ENCODE results near the gene UNC45A.
"Not testable (repeated sequence)": the region's sequence is repeated elsewhere in the genome, so short reads cannot be mapped to it uniquely, and the experiment has no call there.

UNC45A gene

GRCh38 chr15:90902840-90903732, 32.0 kb upstream of the UNC45A start, which contains the start of gene MAN2A2:
TSS of gene MAN2A2 (plus strand) at chr15:90903302. CDS start at chr15:90904208, 906 bp downstream.
- peak; percentile 51 for DNase-seq (ENCODE audit: low spot score)

DNA sequence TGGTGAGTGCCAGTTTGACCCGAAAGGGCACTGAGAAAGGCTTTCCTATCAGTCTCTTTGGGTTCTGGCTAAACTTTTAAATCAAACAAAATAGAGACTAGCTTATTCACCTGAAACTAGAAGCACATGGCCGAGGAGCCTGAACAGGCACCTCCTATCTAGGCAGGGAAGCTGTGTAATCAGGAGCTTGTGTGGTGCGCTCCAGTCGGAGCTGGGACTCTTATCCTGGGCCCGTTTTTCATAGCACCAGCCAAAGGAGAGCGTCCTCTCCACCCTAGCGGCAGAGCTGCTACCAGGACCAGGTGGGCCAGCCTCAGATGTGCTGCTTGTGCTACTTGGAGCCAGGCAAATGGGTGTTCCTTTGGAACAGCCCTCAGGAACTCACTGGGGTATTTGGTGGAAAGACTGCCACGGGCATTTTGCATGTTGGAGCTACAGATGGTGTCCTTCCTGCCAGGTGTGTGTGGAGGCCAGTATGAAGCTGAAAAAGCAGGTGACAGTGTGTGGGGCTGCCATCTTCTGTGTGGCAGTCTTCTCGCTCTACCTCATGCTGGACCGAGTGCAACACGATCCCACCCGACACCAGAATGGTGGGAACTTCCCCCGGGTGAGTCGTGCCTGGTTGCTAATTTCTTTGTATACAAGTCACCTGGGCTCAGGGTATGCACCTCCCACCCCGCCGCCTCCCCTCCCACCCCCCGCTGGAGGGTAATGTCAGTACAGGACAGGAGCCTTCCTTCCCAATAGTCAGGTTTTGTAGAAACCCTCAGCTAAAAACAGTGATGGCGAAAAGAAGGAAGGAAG, 31.1 kb upstream of the UNC45A start:
- peak; percentile 40 for DNase-seq (ENCODE audit: low spot score)

DNA sequence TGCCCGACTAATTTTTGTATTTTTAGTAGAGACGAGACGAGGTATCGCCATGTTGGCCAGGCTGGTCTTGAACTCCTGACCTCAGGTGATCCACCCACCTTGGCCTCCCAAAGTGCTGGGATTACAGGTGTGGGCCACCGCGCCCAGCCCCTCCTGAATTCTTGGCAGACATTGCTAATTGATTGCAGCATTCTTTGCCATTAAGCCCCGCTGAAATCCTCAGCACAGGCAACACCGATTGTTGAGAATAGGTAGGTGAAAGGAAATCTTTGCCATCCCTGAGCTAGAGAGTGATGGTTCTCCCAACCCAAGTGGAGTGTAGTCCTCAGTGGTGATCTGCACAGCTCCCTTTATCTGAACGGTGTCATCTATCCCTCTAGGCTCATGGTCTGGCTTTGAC, 30.3 kb upstream of the UNC45A start:
- no peak for DNase-seq (ENCODE audit: low spot score)

- DNase-seq (ENCODE audit: low spot score) = no peak
Observed at GRCh38 chr15:90905306-90906180, 29.5 kb upstream of the UNC45A start.

GRCh38 chr15:90906181-90906849, 28.8 kb upstream of the UNC45A start:
- DNase-seq (ENCODE audit: low spot score) = no peak

GRCh38 chr15:90907051-90907660, 27.9 kb upstream of the UNC45A start:
- no peak for DNase-seq (ENCODE audit: low spot score)

- no peak for DNase-seq (ENCODE audit: low spot score)
Observed at GRCh38 chr15:90907838-90908507, 27.1 kb upstream of the UNC45A start.

DNA sequence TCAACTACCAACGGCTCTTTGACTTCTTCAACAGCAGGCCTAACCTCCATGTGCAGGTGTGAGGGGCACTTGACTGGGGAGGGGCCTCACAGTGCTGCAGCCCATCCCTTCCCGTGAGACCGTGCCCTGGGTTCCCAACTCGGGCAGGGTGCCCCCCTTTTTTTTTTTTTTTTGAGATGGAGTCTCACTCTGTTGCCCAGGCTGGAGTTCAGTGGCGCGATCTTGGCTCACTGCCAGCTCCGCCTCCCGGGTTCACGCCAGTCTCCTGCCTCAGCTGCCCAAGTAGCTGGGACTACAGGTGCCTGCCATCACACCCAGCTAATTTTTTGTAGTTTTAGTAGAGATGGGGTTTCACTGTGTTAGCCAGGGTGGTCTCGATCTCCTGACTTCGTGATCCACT, 25.6 kb upstream of the UNC45A start:
- DNase-seq (ENCODE audit: low spot score) = not testable (repeated sequence)

DNA sequence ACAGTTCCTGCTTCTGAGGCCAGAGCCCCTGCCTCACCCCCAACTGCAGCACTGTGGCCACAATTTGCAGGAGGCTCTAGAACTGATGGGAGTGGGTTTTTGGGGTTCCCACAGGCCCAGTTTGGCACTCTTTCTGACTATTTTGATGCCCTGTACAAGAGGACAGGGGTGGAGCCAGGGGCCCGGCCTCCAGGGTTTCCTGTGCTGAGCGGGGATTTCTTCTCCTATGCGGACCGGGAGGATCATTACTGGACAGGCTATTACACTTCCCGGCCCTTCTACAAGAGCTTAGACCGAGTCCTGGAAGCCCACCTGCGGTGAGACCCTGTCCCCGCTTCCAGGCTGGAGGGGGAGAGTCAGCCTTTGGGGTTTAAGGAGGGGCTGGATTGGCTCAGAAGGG, 25.1 kb upstream of the UNC45A start:
- DNase-seq (ENCODE audit: low spot score) = no peak

DNA sequence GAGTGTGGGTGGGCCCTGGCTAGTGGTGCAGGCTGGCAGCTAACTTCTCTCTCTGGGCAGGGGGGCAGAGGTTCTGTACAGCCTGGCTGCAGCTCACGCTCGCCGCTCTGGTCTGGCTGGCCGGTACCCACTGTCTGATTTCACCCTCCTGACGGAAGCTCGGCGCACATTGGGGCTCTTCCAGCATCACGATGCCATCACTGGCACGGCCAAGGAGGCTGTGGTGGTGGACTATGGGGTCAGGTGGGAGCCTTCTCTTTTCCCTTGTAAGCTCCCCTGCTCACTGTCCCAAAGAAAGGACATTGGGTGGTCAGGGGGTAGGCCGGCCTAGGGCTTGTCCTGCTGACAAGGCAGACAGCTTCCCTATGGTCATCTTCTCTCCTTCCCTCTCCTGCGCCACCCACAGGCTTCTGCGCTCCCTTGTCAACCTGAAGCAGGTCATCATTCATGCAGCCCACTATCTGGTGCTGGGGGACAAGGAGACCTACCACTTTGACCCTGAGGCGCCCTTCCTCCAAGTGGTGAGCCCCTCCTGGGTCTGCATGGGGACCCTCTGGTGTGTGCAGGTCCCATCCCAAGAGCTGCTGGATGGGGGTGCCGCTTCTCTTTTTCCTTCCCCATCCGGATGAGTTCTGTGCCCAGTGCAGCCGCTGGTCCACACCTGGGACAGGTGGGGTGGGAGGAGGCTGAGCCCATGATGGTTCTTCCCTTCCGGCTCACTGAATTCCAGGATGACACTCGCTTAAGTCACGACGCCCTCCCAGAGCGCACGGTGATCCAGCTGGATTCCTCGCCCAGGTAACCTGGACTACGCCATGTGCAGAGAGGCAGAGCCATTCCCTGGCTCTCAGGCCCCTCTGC, 24.4 kb upstream of the UNC45A start:
- no peak for DNase-seq (ENCODE audit: low spot score)

GRCh38 chr15:90911302-90911623, 23.8 kb upstream of the UNC45A start:
- DNase-seq (ENCODE audit: low spot score) = no peak

GRCh38 chr15:90911906-90912769, 22.9 kb upstream of the UNC45A start:
- no peak for DNase-seq (ENCODE audit: low spot score)

- no peak for DNase-seq (ENCODE audit: low spot score)
Observed at GRCh38 chr15:90912770-90913075, 22.4 kb upstream of the UNC45A start.

GRCh38 chr15:90913398-90913944, 21.6 kb upstream of the UNC45A start:
- no peak for DNase-seq (ENCODE audit: low spot score)

- no peak for DNase-seq (ENCODE audit: low spot score)
Observed at GRCh38 chr15:90914305-90915080, 20.6 kb upstream of the UNC45A start.

DNA sequence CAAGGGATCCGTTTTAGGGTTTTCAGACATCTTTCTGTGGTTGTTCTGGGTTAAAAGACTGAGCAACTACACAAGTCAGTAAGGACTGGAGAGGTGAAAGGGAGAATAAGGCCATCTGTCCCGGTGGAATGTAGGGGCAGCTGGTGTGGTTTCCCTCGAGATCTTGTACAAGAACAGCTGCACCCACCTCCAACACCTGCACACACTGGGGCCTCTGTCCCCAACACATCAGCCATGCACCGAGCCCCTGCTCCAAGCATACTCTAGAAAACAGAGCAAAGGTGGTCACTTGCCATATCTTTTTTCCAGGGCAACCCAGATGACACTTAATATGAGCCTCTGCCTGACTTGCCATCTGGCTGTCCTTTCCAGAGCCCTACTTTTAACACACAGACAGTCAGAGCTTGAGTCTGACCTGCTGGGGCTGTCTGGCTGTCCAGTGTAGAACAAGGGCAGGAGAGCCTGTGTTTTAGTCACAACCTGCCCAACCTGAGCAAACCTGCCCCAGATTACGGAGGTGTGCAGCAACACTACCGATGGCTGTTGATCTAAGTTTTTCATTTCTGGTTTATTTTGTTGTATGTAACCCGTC, 19.8 kb upstream of the UNC45A start:
- DNase-seq (ENCODE audit: low spot score) = peak; percentile 19
